Endometrial microvascular endothelial cells (primary cell): Measurements from ENCODE around the gene PLAAT5. TPM values are rescaled to one million over a fixed set of nuclear protein-coding genes. Genes with fewer than 3 reads are reported as not detected.

Source experiments
- in situ Hi-C: cut with HindIII; loops from 2 replicates; pipeline ENCODE4 v1.10.0; 2017; ENCODE audit warnings: low sequenced_read_pairs, low pct_unique_long_range_greater_than_20kb; ENCODE audit errors: inconsistent ontology term
- total RNA-seq: library from RNA; depleted of rRNA; stranded (reverse); fragments of >200 nt; gene quantifications from one replicate; pipeline ENCODE4 v1.2.3, GENCODE V29; 2015; ENCODE audit errors: inconsistent ontology term

PLAAT5 gene
- total RNA-seq, 1 donor from 2014 or later, result not detected

GRCh38 chr11:63417174-63417852 lies 73.7 kb downstream of the PLAAT5 start:
- in situ Hi-C loops, result no loop called here

Other genes starting within 250 kb of the PLAAT5 start
- not detected for gene SLC22A25, start 247.6 kb downstream of the PLAAT5 start, total RNA-seq
- not detected for gene SLC22A9, start 121.4 kb downstream of the PLAAT5 start, total RNA-seq
- gene LGALS12, start 14.9 kb upstream of the PLAAT5 start, total RNA-seq, result not detected
- gene PLAAT4, start 45.6 kb upstream of the PLAAT5 start, total RNA-seq, result 9.3 TPM
- gene PLAAT2, start 72.2 kb upstream of the PLAAT5 start, total RNA-seq, result not detected
- 28.2 TPM for gene PLAAT3, start 123.3 kb upstream of the PLAAT5 start, total RNA-seq
- gene ATL3, start 180.2 kb upstream of the PLAAT5 start, total RNA-seq, result 86.3 TPM
- gene RTN3, start 190.3 kb upstream of the PLAAT5 start, total RNA-seq, result 97.7 TPM